Measurements from ENCODE around the gene MYH7. TPM values are rescaled to one million over a fixed set of nuclear protein-coding genes. Genes with fewer than 3 reads are reported as not detected.

MYH7 gene
- total RNA-seq, 8 experiments from 2014 or later, result 0.04 to 0.93 (median 0.14) TPM; not detected in 1

- WGBS, 10 experiments, result 0 to 71% (median 63%) methylated on average over 1 to 7 of the region's 11 CpGs; no CpG with 5 or more reads in 7 of the 10 experiments
- in situ Hi-C loops (cut with MboI; ENCODE audit: low pct_unique_long_range_greater_than_20kb in 2 of 9, low sequenced_read_pairs in 9 of 9, unreplicated experiment in 9 of 9), result no loop called here
- Histone ChIP-seq H3K4me3 (no peak overlapping the region), H3K27ac (no peak overlapping the region), H3K4me1 (replicated peaks in 1 of 2) (no peaks in the 10 kb centered on the region)
- no peak for ATAC-seq (replicated peaks in 6 of 8)
These were observed 18.7 kb downstream of the MYH7 start for GRCh38 chr14:23416801-23417200.

- 0 to 100% (median 50%) methylated on average over 1 to 3 of the region's 21 CpGs; no CpG with 5 or more reads in 1 of the 10 experiments for WGBS, 10 experiments
- ATAC-seq (replicated peaks in 6 of 8), result no peak
- no peak overlapping the region for H3K27ac ChIP-seq
- in situ Hi-C loops (cut with MboI; ENCODE audit: low pct_unique_long_range_greater_than_20kb in 2 of 9, low sequenced_read_pairs in 9 of 9, unreplicated experiment in 9 of 9), result no loop called here
- H3K4me1 ChIP-seq (replicated peaks in 1 of 2), result no peaks in the 10 kb centered on the region
- no peak overlapping the region for H3K4me3 ChIP-seq
These were observed 19.4 kb downstream of the MYH7 start for GRCh38 chr14:23415821-23416778.

- in situ Hi-C loops (cut with MboI; ENCODE audit: low pct_unique_long_range_greater_than_20kb in 2 of 9, low sequenced_read_pairs in 9 of 9, unreplicated experiment in 9 of 9), result no loop called here
These were observed 20.3 kb downstream of the MYH7 start for GRCh38 chr14:23414906-23415820.

GRCh38 chr14:23414254-23414653 lies 21.2 kb downstream of the MYH7 start:
- 28 to 82% (median 67%) methylated on average over 1 to 3 of the region's 3 CpGs; no CpG with 5 or more reads in 5 of the 10 experiments for WGBS, 10 experiments
- Histone ChIP-seq H3K27ac (no peak overlapping the region), H3K4me3 (no peak overlapping the region), H3K4me1 (replicated peaks in 1 of 2) (no peaks in the 10 kb centered on the region)
- in situ Hi-C loops (cut with MboI; ENCODE audit: low pct_unique_long_range_greater_than_20kb in 2 of 9, low sequenced_read_pairs in 9 of 9, unreplicated experiment in 9 of 9), result no loop called here
- ATAC-seq (replicated peaks in 6 of 8), result no peak

More at GRCh38 chr14:23414906-23415820, 20.3 kb downstream of the MYH7 start:
- H3K4me3 ChIP-seq, result no peak overlapping the region
- WGBS, 10 experiments, result 60 to 95% (median 82%) methylated on average over 1 to 8 of the region's 39 CpGs; no CpG with 5 or more reads in 4 of the 10 experiments
- H3K4me1 ChIP-seq (replicated peaks in 1 of 2), result no peaks in the 10 kb centered on the region
- no peak overlapping the region for H3K27ac ChIP-seq
- no peak for ATAC-seq (replicated peaks in 6 of 8)

- Histone ChIP-seq H3K27ac (no peak overlapping the region), H3K4me1 (replicated peaks in 1 of 2) (no peaks in the 10 kb centered on the region), H3K4me3 (no peak overlapping the region)
- ATAC-seq (replicated peaks in 6 of 8), result no peak
- 71 to 93% (median 85%) methylated on average over 1 to 11 of the region's 16 CpGs; no CpG with 5 or more reads in 4 of the 10 experiments for WGBS, 10 experiments
- in situ Hi-C loops (cut with MboI; ENCODE audit: low pct_unique_long_range_greater_than_20kb in 2 of 9, low sequenced_read_pairs in 9 of 9, unreplicated experiment in 9 of 9), result no loop called here
These were observed 21.8 kb downstream of the MYH7 start for GRCh38 chr14:23413681-23414080.

GRCh38 chr14:23411563-23412525 lies 23.6 kb downstream of the MYH7 start:
- in situ Hi-C loops (cut with MboI; ENCODE audit: low pct_unique_long_range_greater_than_20kb in 2 of 9, low sequenced_read_pairs in 9 of 9, unreplicated experiment in 9 of 9), result no loop called here
- 60 to 100% (median 85%) methylated on average over 1 to 7 of the region's 14 CpGs; no CpG with 5 or more reads in 5 of the 10 experiments for WGBS, 10 experiments
- Histone ChIP-seq H3K27ac (no peak overlapping the region), H3K4me3 (no peak overlapping the region), H3K4me1 (replicated peaks in 1 of 2) (no peaks in the 10 kb centered on the region)
- no peak for ATAC-seq (replicated peaks in 6 of 8)

GRCh38 chr14:23409966-23410635 lies 25.4 kb downstream of the MYH7 start:
- H3K27ac ChIP-seq, result no peak overlapping the region

GRCh38 chr14:23409475-23409874 lies 26.0 kb downstream of the MYH7 start:
- no peak for ATAC-seq (replicated peaks in 6 of 8)
- 83% methylated on average over 1 of the region's 2 CpGs; no CpG with 5 or more reads in 9 of the 10 experiments for WGBS, 10 experiments

More at GRCh38 chr14:23409966-23410635, 25.4 kb downstream of the MYH7 start:
- 0 to 83% (median 70%) methylated on average over 1 to 10 of the region's 14 CpGs; no CpG with 5 or more reads in 6 of the 10 experiments for WGBS, 10 experiments
- Histone ChIP-seq H3K4me3 (no peak overlapping the region), H3K4me1 (replicated peaks in 1 of 2) (no peaks in the 10 kb centered on the region)
- ATAC-seq (replicated peaks in 6 of 8), result no peak
- in situ Hi-C loops (cut with MboI; ENCODE audit: low pct_unique_long_range_greater_than_20kb in 2 of 9, low sequenced_read_pairs in 9 of 9, unreplicated experiment in 9 of 9), result no loop called here

GRCh38 chr14:23408307-23408630 lies 27.2 kb downstream of the MYH7 start:
- Histone ChIP-seq H3K4me1 (replicated peaks in 1 of 2) (no peaks in the 10 kb centered on the region), H3K4me3 (no peak overlapping the region), H3K27ac (no peak overlapping the region)
- 0 to 85% (median 44%) methylated on average over 1 to 4 of the region's 5 CpGs; no CpG with 5 or more reads in 7 of the 10 experiments for WGBS, 10 experiments
- ATAC-seq (replicated peaks in 6 of 8), result no peak
- in situ Hi-C loops (cut with MboI; ENCODE audit: low pct_unique_long_range_greater_than_20kb in 2 of 9, low sequenced_read_pairs in 9 of 9, unreplicated experiment in 9 of 9), result no loop called here

More at GRCh38 chr14:23409475-23409874, 26.0 kb downstream of the MYH7 start:
- H3K27ac ChIP-seq, result no peak overlapping the region
- in situ Hi-C loops (cut with MboI; ENCODE audit: low pct_unique_long_range_greater_than_20kb in 2 of 9, low sequenced_read_pairs in 9 of 9, unreplicated experiment in 9 of 9), result no loop called here
- H3K4me3 ChIP-seq, result no peak overlapping the region
- no peaks in the 10 kb centered on the region for H3K4me1 ChIP-seq (replicated peaks in 1 of 2)

- in situ Hi-C loops (cut with MboI; ENCODE audit: low pct_unique_long_range_greater_than_20kb in 2 of 9, low sequenced_read_pairs in 9 of 9, unreplicated experiment in 9 of 9), result no loop called here
- ATAC-seq (replicated peaks in 6 of 8), result no peak
- H3K27ac ChIP-seq, result no peak within 1 kb of the TSS
- no peaks in the 10 kb centered on the region for H3K4me1 ChIP-seq (replicated peaks in 1 of 2)
- no peak within 1 kb of the TSS for H3K4me3 ChIP-seq
- WGBS, 10 experiments, result 31 to 89% (median 70%) methylated on average over 2 to 11 of the region's 15 CpGs
These were observed 27.7 kb downstream of the MYH7 start, which contains the start of gene MYH6 for GRCh38 chr14:23407516-23408306. Gene MYH6, minus strand, starts transcription at chr14:23408273. Its CDS starts 1,050 bp downstream, at chr14:23407223.

GRCh38 chr14:23406725-23407355 lies 28.6 kb downstream of the MYH7 start:
- H3K4me1 ChIP-seq (replicated peaks in 1 of 2), result no peaks in the 10 kb centered on the region
- no peak for ATAC-seq (replicated peaks in 6 of 8)
- 10 to 100% (median 81%) methylated on average over 2 to 4 of the region's 15 CpGs; no CpG with 5 or more reads in 4 of the 10 experiments for WGBS, 10 experiments
- H3K4me3 ChIP-seq, result no peak overlapping the region
- in situ Hi-C loops (cut with MboI; ENCODE audit: low pct_unique_long_range_greater_than_20kb in 2 of 9, low sequenced_read_pairs in 9 of 9, unreplicated experiment in 9 of 9), result no loop called here
- no peak overlapping the region for H3K27ac ChIP-seq
